NCI-H2196 treated with DMSO at 0.1 percent for 48 hours (cell line): Measurements from ENCODE around the gene GH2.

Experiments
- DNase-seq: peaks from one replicate; lab custom pipeline; 2025; ENCODE audit not compliant: unreplicated experiment; lab: John Stamatoyannopoulos, UW

GH2 gene

GRCh38 chr17:63842173-63842539, 39.6 kb downstream of the GH2 start:
- no peak for DNase-seq

DNA sequence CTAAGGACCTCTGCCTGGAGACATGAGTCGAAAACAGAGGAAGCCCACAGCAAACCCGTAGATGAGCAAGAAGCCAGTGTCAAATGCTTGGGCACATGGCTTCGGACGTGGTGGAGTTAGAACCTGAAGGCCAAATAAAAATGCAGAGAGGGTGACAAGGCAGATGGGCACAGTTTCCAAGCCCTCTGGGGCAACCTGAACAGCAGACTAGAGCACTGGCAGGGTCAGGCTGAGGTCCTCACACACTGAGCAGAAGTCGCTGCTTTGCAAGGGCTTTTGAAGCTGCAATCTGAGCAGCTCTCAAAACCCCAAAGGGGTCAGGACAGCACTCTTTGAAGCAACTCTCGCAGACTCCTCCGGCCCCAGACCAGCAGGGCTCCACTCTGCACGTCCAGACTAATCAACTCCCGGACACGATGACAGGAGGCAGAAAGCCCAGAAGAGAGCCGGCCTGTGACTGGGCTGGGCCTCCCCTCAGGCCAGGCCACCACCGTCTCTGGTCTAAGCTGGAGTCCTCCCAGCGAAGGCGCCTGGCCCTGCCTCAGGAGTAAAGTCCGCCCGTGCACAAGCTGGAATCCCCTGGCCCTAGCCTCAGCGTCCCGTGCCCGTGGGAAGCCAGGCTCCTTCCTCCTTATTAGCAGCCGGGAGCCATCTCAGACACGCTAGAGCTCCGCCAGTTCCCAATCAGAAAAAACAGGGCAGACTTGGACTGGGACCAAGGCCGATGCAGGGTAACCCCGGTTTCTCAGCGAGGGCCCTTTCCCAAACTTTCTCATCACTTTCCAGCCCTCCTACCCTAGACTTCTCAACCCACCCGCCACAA, 40.2 kb downstream of the GH2 start:
- DNase-seq = no peak

DNA sequence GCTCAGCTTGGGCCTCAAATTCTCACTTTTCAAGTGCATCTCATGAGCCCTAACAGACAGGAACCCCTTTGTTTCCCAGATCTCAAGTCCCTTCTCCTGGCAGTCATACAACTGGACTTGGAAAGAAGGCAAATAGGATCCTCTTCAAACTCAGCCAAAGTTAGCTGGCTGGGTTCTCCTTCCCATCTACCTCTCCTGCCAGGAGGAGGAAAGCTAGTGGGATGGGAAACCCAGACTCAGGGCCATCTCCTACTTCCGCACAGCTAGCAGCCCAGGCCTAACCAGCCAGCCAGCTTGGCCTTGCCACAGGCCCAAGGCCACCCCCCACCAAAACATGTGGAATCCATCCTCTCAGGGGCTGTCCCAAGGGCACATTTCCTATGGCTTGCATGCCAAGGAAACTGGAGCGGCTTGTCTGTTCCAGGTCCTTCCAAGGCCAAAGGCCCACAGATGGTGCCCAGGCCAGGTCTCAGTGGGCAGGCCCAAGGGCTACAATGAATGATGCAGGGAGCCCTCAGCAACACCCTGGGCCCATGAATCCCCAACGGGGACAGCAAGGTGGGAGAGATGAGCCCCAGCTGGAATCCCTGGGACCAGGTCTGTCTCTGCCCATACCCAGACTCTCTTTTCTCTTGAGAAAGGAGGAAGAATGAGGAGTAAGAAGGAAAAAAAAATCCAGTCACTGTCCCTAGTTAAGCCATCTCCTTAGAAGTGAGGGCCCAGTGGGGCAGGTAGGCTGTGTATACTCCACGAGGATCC, 41.0 kb downstream of the GH2 start:
- no peak for DNase-seq

DNA sequence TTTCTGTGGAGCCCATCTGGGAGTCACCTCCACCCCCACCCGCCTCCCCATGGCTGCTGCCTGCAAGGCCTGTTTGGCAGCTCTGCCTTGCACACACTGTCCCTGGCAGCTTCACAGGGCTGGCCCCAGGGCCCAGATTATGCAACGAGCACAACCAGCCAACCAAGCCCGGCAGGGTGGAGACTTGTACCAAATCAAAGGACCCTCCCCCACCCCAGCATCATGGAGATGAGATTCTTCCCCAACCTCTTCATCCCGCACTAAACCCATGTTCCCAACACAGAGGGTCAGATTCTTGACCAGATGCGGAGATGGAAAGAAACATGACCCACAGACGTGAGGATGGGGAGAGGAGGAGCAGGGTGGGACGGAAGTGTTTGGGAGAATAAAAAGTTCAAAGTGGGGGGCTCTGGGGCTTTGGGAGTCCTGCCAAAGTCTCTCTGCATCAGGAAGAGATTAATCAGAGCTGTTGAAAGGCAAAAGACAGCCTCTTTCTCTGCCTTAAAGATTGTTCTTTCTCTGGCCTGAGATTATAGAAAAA, 43.0 kb downstream of the GH2 start:
- DNase-seq = no peak

DNA sequence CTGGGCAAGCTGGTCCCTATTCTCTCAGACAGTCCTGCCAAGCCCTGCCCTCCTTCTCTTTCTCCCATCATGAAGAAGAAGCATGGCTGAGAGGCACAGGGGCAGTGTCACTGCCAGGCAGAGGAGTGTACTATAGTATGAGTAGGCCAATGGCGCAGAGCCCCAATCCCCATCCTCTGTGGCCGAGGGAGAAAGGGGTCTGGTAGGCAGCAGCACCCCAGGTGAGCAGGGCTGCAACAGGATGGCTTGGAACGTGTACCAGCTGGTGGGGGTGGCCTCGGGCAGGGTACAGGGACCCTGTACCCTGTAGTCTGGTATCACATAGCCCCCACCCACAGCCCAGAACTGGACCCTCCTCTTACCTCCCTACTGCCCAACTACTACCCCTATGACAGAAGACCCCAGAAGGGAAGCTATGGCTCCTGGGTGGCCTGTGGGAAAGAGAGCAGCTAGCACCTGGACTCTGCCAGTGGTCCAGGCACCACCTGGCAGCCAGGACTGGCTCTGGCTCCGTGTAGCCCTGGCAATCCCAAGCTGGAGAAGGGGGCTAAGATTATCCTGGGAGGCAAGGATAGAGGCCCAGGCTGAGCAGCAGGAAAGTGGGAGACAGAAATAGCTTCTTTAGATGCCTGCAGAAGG, 43.7 kb downstream of the GH2 start:
- no peak for DNase-seq

GRCh38 chr17:63837480-63837879, 44.3 kb downstream of the GH2 start:
- DNase-seq = no peak

DNA sequence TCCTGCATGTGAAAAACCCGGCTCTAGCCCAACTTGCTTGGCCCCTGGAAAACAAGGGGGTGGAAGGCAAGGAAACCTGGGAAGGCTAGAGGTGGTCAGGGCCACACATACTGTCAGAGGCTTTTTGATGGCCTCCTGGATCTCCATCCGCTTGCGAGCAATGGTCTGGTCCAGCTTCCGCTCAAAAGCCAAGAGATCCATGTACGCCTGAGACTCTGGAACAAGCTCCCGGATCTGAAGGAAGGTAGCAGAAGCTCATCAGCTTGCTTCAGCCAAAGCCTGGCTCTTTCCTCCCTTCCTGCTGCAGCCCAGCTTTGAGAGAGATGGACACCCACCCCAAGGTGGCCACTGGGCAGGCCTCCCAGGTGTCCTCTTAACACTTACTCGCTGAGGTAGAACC, 44.9 kb downstream of the GH2 start:
- DNase-seq = no peak

DNA sequence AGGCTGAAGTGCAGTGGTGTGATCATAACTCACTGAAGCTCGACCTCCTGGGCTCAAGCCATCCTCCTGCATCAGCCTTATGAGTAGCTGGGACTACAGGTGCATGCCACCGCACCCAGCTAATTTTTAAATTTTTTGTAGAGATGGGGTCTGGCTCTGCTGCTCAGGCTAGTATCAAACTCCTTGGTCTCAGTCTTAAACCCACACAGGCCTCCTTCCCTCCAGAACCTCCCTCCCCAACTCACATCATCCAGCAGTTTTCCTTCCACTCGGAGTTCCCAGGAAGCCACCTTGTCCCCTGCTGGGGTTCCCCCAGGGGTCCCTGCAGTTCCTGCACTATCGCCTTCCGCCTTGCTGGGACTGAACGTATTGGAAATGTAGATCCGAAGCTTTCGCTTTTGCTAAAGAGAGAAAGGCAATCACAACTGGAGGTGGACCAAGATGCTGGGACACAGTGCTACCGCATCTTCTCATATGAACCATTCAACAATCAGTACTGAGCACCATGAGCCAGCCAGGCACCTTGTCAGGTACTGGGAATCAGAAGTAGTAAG, 46.5 kb downstream of the GH2 start:
- no peak for DNase-seq

DNA sequence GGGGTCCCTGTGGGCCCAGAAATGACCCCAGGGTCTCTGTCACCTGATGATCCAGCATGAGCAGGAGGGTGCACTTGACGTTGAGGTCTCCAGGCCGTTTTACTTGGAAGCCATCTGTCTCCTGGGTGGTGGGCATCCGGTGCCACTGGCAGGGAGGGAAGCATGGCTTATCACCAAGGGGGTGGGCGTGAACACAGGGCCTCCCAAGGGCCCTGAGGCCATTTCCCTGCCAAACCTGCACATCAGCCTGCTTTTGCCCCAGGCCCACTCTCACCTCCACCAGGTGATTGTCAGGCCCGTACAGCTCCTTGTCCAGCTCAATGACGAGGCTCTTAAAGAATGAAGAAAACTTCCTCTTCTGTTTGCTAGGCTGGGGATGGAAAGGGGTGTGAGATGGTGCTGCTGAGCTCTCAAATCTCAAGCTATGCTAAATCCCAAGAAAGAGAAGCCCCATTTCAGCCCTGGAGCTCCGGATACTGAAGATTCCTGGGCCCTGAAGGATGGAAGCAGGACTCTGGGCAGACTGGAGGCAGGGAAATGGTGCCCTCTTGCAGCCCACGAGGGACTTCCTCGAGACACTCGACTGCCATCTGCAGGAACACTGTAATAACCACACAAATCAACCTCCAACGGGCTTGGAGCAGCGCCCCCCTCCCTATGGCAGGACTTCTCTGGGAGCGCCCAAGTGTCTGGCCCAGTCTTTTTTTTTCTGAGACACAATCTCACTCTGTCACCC, 47.1 kb downstream of the GH2 start:
- peak; percentile 56 for DNase-seq

DNA sequence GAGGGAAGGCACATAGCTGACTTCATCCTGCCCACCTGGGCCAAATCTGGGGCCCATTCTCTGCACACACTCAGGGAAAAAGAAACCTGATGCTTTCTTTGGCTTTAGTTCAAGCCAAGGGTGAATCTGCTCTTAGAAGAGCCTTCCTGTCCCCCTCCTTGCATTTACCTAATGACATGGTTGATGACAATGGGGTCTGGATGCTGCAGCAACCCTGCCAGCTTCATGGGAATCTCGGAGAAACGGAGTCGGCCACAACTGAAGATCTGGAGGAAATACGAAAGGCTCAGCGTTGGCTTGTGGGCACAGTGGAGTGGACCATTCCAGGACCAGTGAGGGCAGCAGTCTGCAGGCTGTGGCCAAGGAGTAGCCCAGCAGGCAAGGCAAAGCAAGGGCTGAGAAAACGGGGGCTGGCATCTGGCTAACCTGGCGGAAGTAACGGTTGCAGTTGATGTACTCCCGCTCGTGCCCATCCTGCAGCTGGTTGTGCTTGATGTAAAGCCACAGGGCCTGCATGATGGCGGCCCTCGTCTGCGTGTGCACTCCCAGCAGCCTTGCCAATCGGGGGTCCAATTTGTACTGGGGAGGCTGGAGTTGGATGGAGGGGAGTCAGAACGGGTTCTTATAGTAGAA, 47.9 kb downstream of the GH2 start:
- DNase-seq = no peak

- DNase-seq = no peak
Measured at GRCh38 chr17:63833026-63833740, 48.6 kb downstream of the GH2 start.

GRCh38 chr17:63832455-63832854, 49.3 kb downstream of the GH2 start:
- no peak for DNase-seq

- DNase-seq = no peak
Measured at GRCh38 chr17:63832014-63832413, 49.7 kb downstream of the GH2 start.

DNA sequence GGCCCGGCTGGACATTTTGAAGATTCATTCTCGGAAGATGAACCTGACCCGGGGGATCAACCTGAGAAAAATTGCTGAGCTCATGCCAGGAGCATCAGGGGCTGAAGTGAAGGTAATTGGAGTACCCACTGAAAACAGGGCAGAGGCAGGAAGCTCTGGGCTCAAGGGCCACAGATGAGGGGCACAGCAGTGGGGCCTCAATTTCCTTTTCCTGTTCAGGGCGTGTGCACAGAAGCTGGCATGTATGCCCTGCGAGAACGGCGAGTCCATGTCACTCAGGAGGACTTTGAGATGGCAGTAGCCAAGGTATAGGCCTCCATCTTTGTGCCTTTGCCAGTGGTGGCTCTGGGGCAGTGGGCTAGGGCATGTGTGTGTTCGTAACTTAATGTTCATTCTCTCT, 50.2 kb downstream of the GH2 start:
- no peak for DNase-seq

DNA sequence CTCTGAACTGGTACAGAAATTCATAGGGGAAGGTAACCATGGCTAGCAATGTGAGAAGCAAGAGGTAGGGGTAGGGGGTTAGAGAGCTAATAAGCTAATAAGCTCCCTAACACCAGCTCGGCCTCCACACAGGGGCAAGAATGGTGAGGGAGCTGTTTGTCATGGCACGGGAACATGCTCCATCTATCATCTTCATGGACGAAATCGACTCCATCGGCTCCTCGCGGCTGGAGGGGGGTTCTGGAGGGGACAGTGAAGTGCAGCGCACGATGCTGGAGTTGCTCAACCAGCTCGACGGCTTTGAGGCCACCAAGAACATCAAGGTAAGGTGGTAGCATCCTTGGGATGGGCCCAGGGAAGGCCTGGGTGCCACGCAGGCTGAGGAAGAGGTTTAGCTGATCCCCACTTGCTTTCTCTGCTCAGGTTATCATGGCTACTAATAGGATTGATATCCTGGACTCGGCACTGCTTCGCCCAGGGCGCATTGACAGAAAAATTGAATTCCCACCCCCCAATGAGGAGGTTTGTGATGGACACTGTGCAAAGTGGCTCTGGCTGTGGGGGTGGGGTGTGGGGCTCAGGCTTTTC, 50.7 kb downstream of the GH2 start:
- no peak for DNase-seq

DNA sequence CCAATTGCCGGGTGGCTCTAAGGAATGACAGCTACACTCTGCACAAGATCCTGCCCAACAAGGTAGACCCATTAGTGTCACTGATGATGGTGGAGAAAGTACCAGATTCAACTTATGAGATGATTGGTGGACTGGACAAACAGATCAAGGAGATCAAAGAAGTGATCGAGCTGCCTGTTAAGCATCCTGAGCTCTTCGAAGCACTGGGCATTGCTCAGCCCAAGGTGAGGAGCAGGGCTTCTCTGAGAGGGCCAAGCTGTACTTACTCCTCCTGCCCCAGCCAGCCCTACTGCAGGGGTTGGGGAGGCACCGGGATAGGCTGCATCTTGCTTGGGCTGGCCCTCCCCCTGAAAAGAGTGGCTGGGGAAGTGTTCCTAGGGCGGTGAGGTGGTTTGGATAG, 51.5 kb downstream of the GH2 start:
- DNase-seq = no peak
